ENCODE measurements around the gene PFN3. TPM values are rescaled to one million over a fixed set of nuclear protein-coding genes. Genes with fewer than 3 reads are reported as not detected.

PFN3 gene
- total RNA-seq, 1 donor from 2014 or later: not detected

DNA sequence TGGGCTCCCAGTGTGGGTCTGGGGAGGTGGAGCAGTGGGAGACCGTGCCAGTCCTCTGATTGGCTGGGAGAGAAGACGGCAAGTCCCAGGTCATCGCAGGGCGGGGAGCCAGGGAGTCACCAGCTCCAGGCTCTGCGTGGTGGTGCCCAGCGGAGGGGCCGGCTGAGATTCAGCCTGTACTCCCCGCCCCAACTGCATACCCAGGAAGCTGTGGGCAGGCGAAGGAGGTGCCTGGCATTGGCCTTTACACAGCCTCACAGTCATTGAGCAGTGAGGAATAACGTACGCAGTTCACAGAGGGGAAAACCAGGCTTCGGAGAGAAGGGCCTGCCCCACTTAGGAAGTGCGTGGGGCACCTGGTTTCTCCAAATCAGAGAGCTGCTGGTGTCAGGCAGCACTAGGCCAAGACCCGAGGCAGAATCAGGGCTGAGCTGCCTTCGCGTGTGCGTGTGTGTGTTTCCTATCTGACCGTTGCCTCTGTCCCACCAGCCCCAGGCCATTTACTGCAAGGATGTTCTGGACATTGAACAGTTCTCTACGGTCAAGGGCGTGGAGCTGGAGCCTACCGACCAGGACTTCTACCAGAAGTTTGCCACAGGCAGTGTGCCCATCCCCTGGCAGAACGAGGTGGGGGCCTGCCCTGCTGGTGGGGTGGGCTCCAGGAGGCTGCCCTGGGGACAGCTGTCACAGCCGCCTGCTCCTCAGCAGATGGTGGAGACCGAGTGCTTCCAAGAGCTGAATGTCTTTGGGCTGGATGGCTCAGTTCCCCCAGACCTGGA is 39.9 kb upstream of the PFN3 start:
- Mint-ChIP-seq H3K4me1 (ENCODE audit: low read depth) (peaks cover 10% of the 10 kb centered on the region), H3K27me3 (ENCODE audit: low read depth) (no peaks in the 10 kb centered on the region), H3K36me3 (ENCODE audit: low read depth) (peaks cover 18% of the 10 kb centered on the region), H3K27ac (ENCODE audit: unreplicated experiment) (no peak overlapping the region), H3K4me3 (ENCODE audit: unreplicated experiment) (no peak overlapping the region), H3K9me3 (ENCODE audit: low read depth) (no peaks in the 10 kb centered on the region)
- no peak for DNase-seq (ENCODE audit: low spot score)
- TF ChIP-seq, protein P1, sequence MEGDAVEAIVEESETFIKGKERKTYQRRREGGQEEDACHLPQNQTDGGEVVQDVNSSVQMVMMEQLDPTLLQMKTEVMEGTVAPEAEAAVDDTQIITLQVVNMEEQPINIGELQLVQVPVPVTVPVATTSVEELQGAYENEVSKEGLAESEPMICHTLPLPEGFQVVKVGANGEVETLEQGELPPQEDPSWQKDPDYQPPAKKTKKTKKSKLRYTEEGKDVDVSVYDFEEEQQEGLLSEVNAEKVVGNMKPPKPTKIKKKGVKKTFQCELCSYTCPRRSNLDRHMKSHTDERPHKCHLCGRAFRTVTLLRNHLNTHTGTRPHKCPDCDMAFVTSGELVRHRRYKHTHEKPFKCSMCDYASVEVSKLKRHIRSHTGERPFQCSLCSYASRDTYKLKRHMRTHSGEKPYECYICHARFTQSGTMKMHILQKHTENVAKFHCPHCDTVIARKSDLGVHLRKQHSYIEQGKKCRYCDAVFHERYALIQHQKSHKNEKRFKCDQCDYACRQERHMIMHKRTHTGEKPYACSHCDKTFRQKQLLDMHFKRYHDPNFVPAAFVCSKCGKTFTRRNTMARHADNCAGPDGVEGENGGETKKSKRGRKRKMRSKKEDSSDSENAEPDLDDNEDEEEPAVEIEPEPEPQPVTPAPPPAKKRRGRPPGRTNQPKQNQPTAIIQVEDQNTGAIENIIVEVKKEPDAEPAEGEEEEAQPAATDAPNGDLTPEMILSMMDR (IDR thresholded peaks at IDR 0.05): no peak

DNA sequence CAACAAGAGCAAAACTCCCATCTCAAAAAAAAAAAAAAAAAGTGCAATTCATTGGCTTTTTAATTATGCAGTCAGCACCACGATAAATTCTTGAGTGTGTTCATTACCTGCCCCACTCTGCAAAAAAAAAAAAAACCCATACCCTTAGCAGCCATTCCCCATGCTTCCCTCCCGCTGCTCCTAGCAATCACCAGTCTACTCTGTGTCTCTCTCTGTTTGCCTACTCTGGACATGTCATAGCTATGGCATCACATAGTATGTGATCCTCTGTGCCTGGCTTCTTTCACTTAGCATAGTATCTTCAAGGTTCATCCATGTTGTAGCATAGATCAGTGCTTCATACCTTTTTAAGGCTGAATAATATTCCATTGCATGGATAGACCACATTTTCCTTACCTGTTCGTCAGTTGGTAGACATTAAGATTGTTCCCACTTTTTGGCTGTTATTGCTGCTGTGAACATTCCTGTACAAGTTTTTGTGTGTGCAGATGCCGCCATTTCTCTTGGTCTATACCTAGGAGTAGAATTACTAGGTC is 39.1 kb upstream of the PFN3 start:
- Mint-ChIP-seq H3K4me1 (ENCODE audit: low read depth) (peaks cover 10% of the 10 kb centered on the region), H3K9me3 (ENCODE audit: low read depth) (no peaks in the 10 kb centered on the region), H3K36me3 (ENCODE audit: low read depth) (peaks cover 18% of the 10 kb centered on the region), H3K27me3 (ENCODE audit: low read depth) (no peaks in the 10 kb centered on the region), H3K27ac (ENCODE audit: unreplicated experiment) (no peak overlapping the region), H3K4me3 (ENCODE audit: unreplicated experiment) (no peak overlapping the region)
- TF ChIP-seq, protein P1 (IDR thresholded peaks at IDR 0.05): no peak
- no peak for DNase-seq (ENCODE audit: low spot score)

DNA sequence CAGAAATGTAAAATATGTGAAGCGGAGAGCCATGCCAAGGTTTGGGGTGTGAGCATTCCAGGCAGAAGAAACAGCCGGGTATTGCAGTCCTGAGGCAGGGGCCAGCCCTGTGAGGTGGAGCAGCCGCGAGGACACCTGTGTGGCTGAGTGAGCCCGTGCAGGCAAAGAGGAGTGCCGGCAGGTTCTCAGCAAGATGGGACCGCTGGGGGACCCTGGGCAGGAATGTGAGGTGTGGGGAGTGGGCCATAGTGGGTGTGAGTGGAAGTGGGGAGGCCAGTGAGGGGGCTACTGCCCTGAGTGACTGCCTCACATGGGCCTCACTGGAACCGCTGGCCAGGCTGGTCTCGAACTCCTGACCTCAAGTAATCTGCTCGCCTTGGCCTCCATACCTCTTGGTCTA is 38.0 kb upstream of the PFN3 start:
- H3K4me3 Mint-ChIP-seq (ENCODE audit: unreplicated experiment): no peak overlapping the region
- H3K4me1 Mint-ChIP-seq (ENCODE audit: low read depth): peaks cover 10% of the 10 kb centered on the region
- DNase-seq (ENCODE audit: low spot score): no peak
- TF ChIP-seq, protein P1 (IDR thresholded peaks at IDR 0.05): no peak
- no peaks in the 10 kb centered on the region for H3K9me3 Mint-ChIP-seq (ENCODE audit: low read depth)
- H3K27me3 Mint-ChIP-seq (ENCODE audit: low read depth): no peaks in the 10 kb centered on the region
- H3K36me3 Mint-ChIP-seq (ENCODE audit: low read depth): peaks cover 20% of the 10 kb centered on the region
- H3K27ac Mint-ChIP-seq (ENCODE audit: unreplicated experiment): no peak overlapping the region

DNA sequence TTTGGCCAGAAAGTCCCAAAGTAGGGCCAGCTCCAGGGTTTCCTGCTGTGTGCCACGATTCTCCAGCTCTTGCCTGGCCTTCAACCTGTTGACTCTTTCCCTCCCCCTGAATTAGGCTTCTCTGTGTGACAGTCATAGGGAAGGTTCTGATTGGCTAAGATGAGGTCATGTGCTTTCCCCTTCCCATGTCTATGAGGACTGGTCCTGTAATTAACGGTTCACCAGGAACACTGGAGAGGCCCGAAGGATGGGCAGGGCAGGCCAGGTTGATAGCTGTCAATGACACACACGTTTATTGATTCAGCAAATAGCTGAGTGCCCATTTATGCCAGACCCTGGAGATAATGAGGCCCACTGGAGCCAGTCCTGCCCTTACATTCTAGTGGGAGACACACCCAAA is 37.2 kb upstream of the PFN3 start:
- H3K4me1 Mint-ChIP-seq (ENCODE audit: low read depth): peaks cover 10% of the 10 kb centered on the region
- H3K36me3 Mint-ChIP-seq (ENCODE audit: low read depth): peaks cover 23% of the 10 kb centered on the region
- H3K4me3 Mint-ChIP-seq (ENCODE audit: unreplicated experiment): no peak overlapping the region
- H3K27ac Mint-ChIP-seq (ENCODE audit: unreplicated experiment): no peak overlapping the region
- TF ChIP-seq, protein P1 (IDR thresholded peaks at IDR 0.05): no peak
- H3K27me3 Mint-ChIP-seq (ENCODE audit: low read depth): no peaks in the 10 kb centered on the region
- no peaks in the 10 kb centered on the region for H3K9me3 Mint-ChIP-seq (ENCODE audit: low read depth)
- no peak for DNase-seq (ENCODE audit: low spot score)

DNA sequence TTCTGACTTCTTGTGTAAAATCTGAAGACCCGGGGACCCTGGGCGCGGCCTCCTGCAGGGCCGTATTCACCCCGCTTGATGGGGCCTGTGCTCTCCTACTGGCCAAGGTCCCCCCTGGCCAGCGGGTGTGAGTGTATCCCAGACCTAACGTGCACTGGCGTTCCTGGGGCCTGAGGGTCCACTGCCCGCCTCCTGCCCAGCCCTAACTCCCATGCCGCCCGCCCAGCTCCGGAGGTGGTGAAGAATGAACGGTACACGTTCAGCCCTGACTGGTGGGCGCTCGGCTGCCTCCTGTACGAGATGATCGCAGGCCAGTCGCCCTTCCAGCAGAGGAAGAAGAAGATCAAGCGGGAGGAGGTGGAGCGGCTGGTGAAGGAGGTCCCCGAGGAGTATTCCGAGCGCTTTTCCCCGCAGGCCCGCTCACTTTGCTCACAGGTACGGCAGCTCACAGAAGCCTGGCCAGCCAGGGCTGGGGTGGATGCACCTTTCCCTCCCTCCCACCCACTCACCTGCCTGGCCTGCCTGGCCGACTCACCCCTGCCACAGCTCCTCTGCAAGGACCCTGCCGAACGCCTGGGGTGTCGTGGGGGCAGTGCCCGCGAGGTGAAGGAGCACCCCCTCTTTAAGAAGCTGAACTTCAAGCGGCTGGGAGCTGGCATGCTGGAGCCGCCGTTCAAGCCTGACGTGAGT is 35.5 kb upstream of the PFN3 start:
- TF ChIP-seq, protein P1 (IDR thresholded peaks at IDR 0.05): no peak
- Mint-ChIP-seq H3K4me3 (ENCODE audit: unreplicated experiment) (no peak overlapping the region), H3K9me3 (ENCODE audit: low read depth) (no peaks in the 10 kb centered on the region), H3K36me3 (ENCODE audit: low read depth) (peaks cover 19% of the 10 kb centered on the region), H3K27me3 (ENCODE audit: low read depth) (no peaks in the 10 kb centered on the region), H3K4me1 (ENCODE audit: low read depth) (peaks cover 10% of the 10 kb centered on the region), H3K27ac (ENCODE audit: unreplicated experiment) (no peak overlapping the region)
- no peak for DNase-seq (ENCODE audit: low spot score)

All from chondrocyte (in vitro differentiated cells).